B cell (primary cell): ENCODE results near the gene NSRP1. TPM values are rescaled to one million over a fixed set of nuclear protein-coding genes. Genes with fewer than 3 reads are reported as not detected.

ENCODE experiments used
- ATAC-seq: fragments of 200-7000 bp; cut with Tn5 transposase; one replicate; pipeline ENCODE4 v1.10.0; 2021; ENCODE audit warnings: low read depth, mild to moderate bottlenecking, moderate number of reproducible peaks, moderate library complexity
- CTCF ChIA-PET: fragments of 350-600 bp; sonication (Branson Sonifier 250); formaldehyde crosslinking; loops from one replicate; lab custom pipeline; 2021; ENCODE audit warnings: antibody characterized with exemption, inconsistent platforms; lab: Charles Lee
- POLR2A ChIA-PET: fragments of 350-600 bp; sonication (Branson Sonifier 250); formaldehyde crosslinking; loops from one replicate; lab custom pipeline; 2021; ENCODE audit warnings: antibody characterized with exemption; lab: Charles Lee
- DNase-seq: peaks from one replicate; pipeline ENCODE4 v3.0.0; 2013
- H2AFZ ChIP-seq: 2 replicates; pipeline ENCODE4 v1.6.1; 2012; ENCODE audit warnings: mild to moderate bottlenecking, low read depth, low read length; ENCODE audit not compliant: insufficient read depth, poor library complexity, severe bottlenecking
- H3K27ac ChIP-seq, 2 donors: 1 replicate in 1 of 2; 2 replicates in 1 of 2; pipeline ENCODE4 v1.5.1; 2012 to 2013; ENCODE audit warnings: low read length in 2 of 2, mild to moderate bottlenecking in 2 of 2, moderate library complexity in 1 of 2
- H3K27me3 ChIP-seq, 4 experiments: fragments of 200-600 bp in 1 of 4; sonication (generic) in 1 of 4; replicated peaks in 1 of 4; 1 replicate in 2 of 4; 2 replicates in 2 of 4; pipeline versions ENCODE4 v1.6.1 to v1.7.0; 2013 to 2016; ENCODE audit warnings: low read length in 3 of 4, mild to moderate bottlenecking in 2 of 4, mixed read lengths in 1 of 4, moderate library complexity in 1 of 4; ENCODE audit not compliant: insufficient read depth in 4 of 4, control insufficient read depth in 3 of 4; ENCODE audit errors: control extremely low read depth in 1 of 4
- H3K36me3 ChIP-seq, 2 experiments: replicated peaks in 1 of 2; 1 replicate in 1 of 2; 2 replicates in 1 of 2; pipeline versions ENCODE4 v1.6.1 to v1.7.1; 2013; ENCODE audit warnings: low read length in 1 of 2; ENCODE audit not compliant: insufficient read depth in 2 of 2, control insufficient read depth in 1 of 2; ENCODE audit errors: control extremely low read depth in 1 of 2, extremely low read depth in 1 of 2
- H3K4me1 ChIP-seq, 2 donors: fragments of 200-600 bp in 1 of 2; sonication (generic) in 1 of 2; 1 replicate in 1 of 2; 2 replicates in 1 of 2; pipeline versions ENCODE4 v1.5.1 to v1.6.1; 2013 to 2017; ENCODE audit warnings: low read length in 2 of 2; ENCODE audit not compliant: control insufficient read depth in 2 of 2, insufficient read depth in 2 of 2
- H3K4me2 ChIP-seq: replicated peaks from 2 replicates; pipeline ENCODE3; 2012; ENCODE audit warnings: mild to moderate bottlenecking, low read depth, low read length; ENCODE audit not compliant: poor library complexity, severe bottlenecking
- H3K4me3 ChIP-seq, 5 experiments: fragments of 200-600 bp in 1 of 5; sonication (generic) in 1 of 5; 1 replicate in 3 of 5; 2 replicates in 2 of 5; pipeline versions ENCODE4 v1.5.1 to v1.7.0; 2011 to 2016; ENCODE audit warnings: low read length in 4 of 5, mild to moderate bottlenecking in 4 of 5, low read depth in 2 of 5, control low read depth in 1 of 5, moderate library complexity in 1 of 5; ENCODE audit not compliant: insufficient read depth in 1 of 5; ENCODE audit errors: control extremely low read depth in 1 of 5, extremely low read depth in 1 of 5
- H3K79me2 ChIP-seq: fragments of 200-600 bp; sonication (generic); one replicate; pipeline ENCODE4 v1.6.0; 2016; ENCODE audit warnings: low read length; ENCODE audit not compliant: control insufficient read depth, insufficient read depth
- H3K9ac ChIP-seq: fragments of 200-600 bp; sonication (generic); 2 replicates; pipeline ENCODE4 v1.6.1; 2017; ENCODE audit warnings: mild to moderate bottlenecking, low read length, moderate library complexity
- H3K9me3 ChIP-seq, 3 donors: one replicate each; pipeline versions ENCODE4 v1.6.1 to v1.7.1; 2013; ENCODE audit warnings: low read length in 2 of 3; ENCODE audit not compliant: control insufficient read depth in 2 of 3, insufficient read depth in 1 of 3; ENCODE audit errors: control extremely low read depth in 1 of 3
- H4K20me1 ChIP-seq: 2 replicates; pipeline ENCODE4 v1.6.0; 2012; ENCODE audit warnings: mild to moderate bottlenecking, low read length; ENCODE audit not compliant: insufficient read depth, control insufficient read depth, poor library complexity, severe bottlenecking
- H3K27ac Mint-ChIP-seq: one replicate; pipeline ENCODE4 v1.8.0; 2021; ENCODE audit warnings: mixed read lengths
- H3K27me3 Mint-ChIP-seq: one replicate; pipeline ENCODE4 v1.8.0; 2021; ENCODE audit warnings: mixed read lengths
- H3K4me1 Mint-ChIP-seq: one replicate; pipeline ENCODE4 v1.8.0; 2021; ENCODE audit warnings: mixed read lengths
- H3K4me3 Mint-ChIP-seq: one replicate; pipeline ENCODE4 v1.8.0; 2021; ENCODE audit warnings: mixed read lengths
- H3K9me3 Mint-ChIP-seq: one replicate; pipeline ENCODE4 v1.8.0; 2022; ENCODE audit warnings: mixed read lengths; ENCODE audit not compliant: insufficient read depth
- CTCF ChIP-seq: fragments of 200-600 bp; IDR thresholded peaks from one replicate; pipeline ENCODE4 v1.8.0; 2022; ENCODE audit warnings: antibody characterized with exemption, mild to moderate bottlenecking
- EZH2 ChIP-seq: IDR thresholded peaks from 2 replicates; pipeline ENCODE4 v1.6.1; 2012; ENCODE audit warnings: borderline replicate concordance, low read depth, mild to moderate bottlenecking, moderate library complexity, low read length; ENCODE audit not compliant: insufficient read depth, poor library complexity, severe bottlenecking
- WGBS: methylation state at CpG from one replicate; pipeline ENCODE4 v1.1.5; 2013; ENCODE audit warnings: missing lambda C conversion rate; ENCODE audit not compliant: insufficient coverage; 5-methylcytosine and 5-hydroxymethylcytosine counted together
- intact Hi-C: fragments of 100-400 bp; cut with micrococcal nuclease; formaldehyde crosslinking; loops from one replicate; pipeline ENCODE4 v1.10.0; 2022
- polyA plus RNA-seq: library from polyadenylated mRNA; depleted of rRNA; stranded (reverse); fragments of >200 nt; gene quantifications from 2 replicates; pipeline ENCODE4 v1.2.3, GENCODE V29; 2012
- small RNA-seq: library from RNA; depleted of rRNA; stranded (forward); fragments of <200 nt; gene quantifications from one replicate; pipeline ENCODE3, GENCODE V24; 2012; ENCODE audit warnings: low replicate concordance, low read depth; ENCODE audit not compliant: insufficient read length
- total RNA-seq, 2 donors: library from RNA; stranded (reverse); fragments of 120-200 nt in 1 of 2; gene quantifications; 1 replicate in 1 of 2; 2 replicates in 1 of 2; pipeline versions ENCODE4 v1.2.3 to v1.2.4, GENCODE V29; 2013 to 2022

NSRP1 gene
- total and polyA plus RNA-seq, 2 donors (not counting 1 experiment from before 2014, with no cell fraction given): 11.2 to 46.2 TPM

- Histone ChIP-seq H3K36me3 (no peaks in the 10 kb centered on the region), H3K9ac (peak within 1 kb of the TSS; percentile 32), H3K4me3 (peak within 1 kb of the TSS in 3 of 5 experiments; percentile 15 to 24 (median 23)), H3K4me2 (peak within 1 kb of the TSS; percentile 64), H3K79me2 (no peaks in the 10 kb centered on the region), H4K20me1 (no peaks in the 10 kb centered on the region), H2AFZ (peak within 1 kb of the TSS; percentile 54), H3K27me3 (peaks cover 0 to 56% (median 24%) of the 10 kb centered on the region in 4 experiments), H3K27ac (no peak within 1 kb of the TSS), H3K9me3 (peaks cover 0 to 4% (median 0%) of the 10 kb centered on the region in 3 donors), H3K4me1 (peaks cover 28 to 35% of the 10 kb centered on the region in 2 donors)
- H3K27me3 Mint-ChIP-seq: peaks cover 68% of the 10 kb centered on the region
- WGBS: 7% methylated on average over 79 of the region's 82 CpGs
- no peaks in the 10 kb centered on the region for H3K9me3 Mint-ChIP-seq
- intact Hi-C loops: no loop called here
- TF ChIP-seq EZH2 (no peak), CTCF (no peak)
- ChIA-PET CTCF (interaction anchor here (0.6 to 1.9 kb wide), 2 partner anchors 131 to 428 kb away, joined by 3 to 20 read pairs; no protein-coding TSS in a partner anchor), POLR2A (no interaction called here)
- no peak within 1 kb of the TSS for H3K27ac Mint-ChIP-seq
- H3K4me1 Mint-ChIP-seq: peaks cover 24% of the 10 kb centered on the region
- H3K4me3 Mint-ChIP-seq: peak within 1 kb of the TSS; percentile 77
- DNase-seq (peak; percentile 17), ATAC-seq (no peak)
Observed at GRCh38 chr17:30235386-30236296, 119.0 kb downstream of the NSRP1 start, which contains the start of gene SLC6A4. Gene SLC6A4, minus strand, starts transcription at chr17:30235697. Its CDS starts 13,739 bp downstream, at chr17:30221958.

Small RNA genes lying within 50 kb of the gene (small RNA-seq; reads per million reads assigned to genes)
- not detected for gene AC104984.5

Other genes starting within 250 kb of the NSRP1 start
- 183 TPM in 2 replicates for gene SSH2, start 186.6 kb upstream of the NSRP1 start, total RNA-seq
- gene SSH2, start 186.6 kb upstream of the NSRP1 start, polyA plus RNA-seq: 51.5 and 71.5 TPM in 2 replicates
- 2.3 and 3.0 TPM in 2 replicates for gene EFCAB5, start 175.2 kb upstream of the NSRP1 start, total RNA-seq
- gene EFCAB5, start 175.2 kb upstream of the NSRP1 start, polyA plus RNA-seq: 0.54 and 1.2 TPM in 2 replicates
- not detected in 2 replicates for gene SLC6A4, start 118.9 kb downstream of the NSRP1 start, total RNA-seq
- not detected in 2 replicates for gene SLC6A4, start 118.9 kb downstream of the NSRP1 start, polyA plus RNA-seq
- gene BLMH, start 175.1 kb downstream of the NSRP1 start, total RNA-seq: 25.9 and 27.9 TPM in 2 replicates
- 5.9 and 8.3 TPM in 2 replicates for gene BLMH, start 175.1 kb downstream of the NSRP1 start, polyA plus RNA-seq
- not detected in 2 replicates for gene TMIGD1, start 217.2 kb downstream of the NSRP1 start, total RNA-seq
- not detected in 2 replicates for gene TMIGD1, start 217.2 kb downstream of the NSRP1 start, polyA plus RNA-seq